Inferior parietal cortex (tissue), 1 donor: Measurements from ENCODE around the gene GPATCH3.
"Not testable (repeated sequence)": the region's sequence is repeated elsewhere in the genome, so short reads cannot be mapped to it uniquely, and the experiment has no call there.

Experiments
- DNase-seq: peaks from one replicate; pipeline ENCODE4 v3.0.0-alpha.2; 2016; ENCODE audit errors: extremely low spot score

Gene GPATCH3

GRCh38 chr1:26913389-26913753, 13.1 kb upstream of the GPATCH3 start:
- no peak for DNase-seq

DNA sequence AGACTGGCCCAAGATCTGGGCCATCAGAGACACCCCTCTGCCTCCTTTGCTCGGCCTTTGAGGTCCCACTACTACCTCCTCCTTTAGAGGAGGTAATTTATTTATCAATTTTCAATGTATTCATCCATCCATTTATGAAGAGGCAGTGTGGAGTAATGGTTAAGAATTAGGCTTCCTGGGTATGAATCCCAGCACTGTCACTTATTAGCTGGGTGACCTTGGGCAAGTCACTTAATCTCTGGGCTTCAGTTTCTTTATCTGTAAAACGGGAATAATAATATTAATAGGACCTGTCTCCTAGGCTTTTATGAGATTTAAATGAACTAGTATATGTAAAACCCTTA, 11.9 kb upstream of the GPATCH3 start:
- DNase-seq = no peak

- no peak for DNase-seq
These were observed 11.3 kb upstream of the GPATCH3 start for GRCh38 chr1:26911399-26912146.

- no peak for DNase-seq
These were observed 10.3 kb upstream of the GPATCH3 start for GRCh38 chr1:26910343-26911160.

- DNase-seq = no peak
These were observed 9.7 kb upstream of the GPATCH3 start for GRCh38 chr1:26909951-26910342.

DNA sequence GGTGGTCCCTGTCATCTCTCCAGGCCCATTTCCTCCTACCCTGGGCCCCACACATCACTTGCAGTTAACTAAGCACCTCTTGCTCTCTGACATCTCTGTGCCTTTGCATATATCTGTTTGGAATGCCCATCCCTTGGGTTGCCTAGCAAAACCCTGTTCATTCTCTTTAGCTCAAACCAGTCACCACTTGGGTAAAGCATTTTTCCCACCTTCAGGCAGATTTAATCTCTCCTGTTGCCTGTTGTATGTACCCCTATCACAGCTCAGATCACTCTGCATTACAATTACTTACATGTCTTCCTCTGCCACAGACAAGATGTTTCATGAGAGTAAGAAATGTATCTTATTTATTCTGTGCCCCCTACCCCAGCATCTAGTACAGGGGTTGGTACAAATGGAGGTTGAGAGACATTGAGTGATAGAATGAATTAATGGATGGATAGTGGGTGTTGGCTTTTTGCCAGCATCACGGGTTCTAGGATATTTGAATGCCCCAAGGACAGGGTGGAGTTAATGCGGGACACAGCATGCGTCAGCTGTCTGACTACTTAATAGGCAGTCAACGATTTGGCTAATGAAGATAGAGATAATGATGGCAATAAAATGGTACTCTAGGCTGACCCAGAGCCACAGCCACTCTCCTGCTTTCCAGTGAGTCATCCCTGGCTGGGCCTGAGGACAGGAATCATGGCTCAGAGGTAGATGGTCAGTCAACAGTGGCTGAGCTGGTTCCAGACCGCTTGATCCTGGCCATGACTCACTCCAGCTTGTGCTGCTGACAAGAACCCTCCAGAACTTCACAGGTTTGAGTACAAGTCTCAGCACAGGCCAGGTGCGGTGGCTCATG, 7.0 kb upstream of the GPATCH3 start:
- no peak for DNase-seq

DNA sequence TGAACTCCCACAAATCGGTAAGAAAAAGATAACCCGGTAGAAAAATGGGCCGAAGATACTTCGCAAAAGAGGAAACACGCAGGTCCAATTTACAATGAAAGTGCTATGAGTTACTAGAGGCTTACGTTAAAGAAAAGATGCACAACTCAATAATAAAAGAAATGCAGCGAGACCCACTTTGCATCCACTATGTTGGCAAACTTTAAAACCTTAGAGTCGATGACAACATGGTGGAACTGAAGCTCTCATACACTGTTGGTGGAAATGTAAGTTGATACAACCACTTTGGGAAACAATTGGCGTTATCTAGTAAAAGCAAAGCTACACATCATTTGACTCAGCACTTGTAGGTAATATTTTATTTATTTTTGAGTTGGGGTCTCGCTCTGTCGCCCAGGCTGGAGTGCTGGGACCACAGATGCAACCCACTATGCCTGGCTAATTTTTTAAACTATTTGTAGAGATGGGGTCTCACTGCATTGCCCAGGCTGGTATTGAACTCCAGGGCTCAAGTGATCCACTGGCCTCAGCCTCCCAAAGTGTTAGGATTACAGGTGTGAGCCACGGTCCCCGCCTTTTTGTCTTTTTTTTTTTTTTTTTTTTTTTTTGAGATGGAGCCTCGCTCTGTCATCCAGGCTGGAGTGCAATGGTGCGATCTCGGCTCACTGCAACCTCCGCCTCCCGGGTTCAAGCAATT, 696 bp upstream of the GPATCH3 start:
- DNase-seq = no peak

GRCh38 chr1:26897351-26897750, 2.9 kb downstream of the GPATCH3 start:
- no peak for DNase-seq

DNA sequence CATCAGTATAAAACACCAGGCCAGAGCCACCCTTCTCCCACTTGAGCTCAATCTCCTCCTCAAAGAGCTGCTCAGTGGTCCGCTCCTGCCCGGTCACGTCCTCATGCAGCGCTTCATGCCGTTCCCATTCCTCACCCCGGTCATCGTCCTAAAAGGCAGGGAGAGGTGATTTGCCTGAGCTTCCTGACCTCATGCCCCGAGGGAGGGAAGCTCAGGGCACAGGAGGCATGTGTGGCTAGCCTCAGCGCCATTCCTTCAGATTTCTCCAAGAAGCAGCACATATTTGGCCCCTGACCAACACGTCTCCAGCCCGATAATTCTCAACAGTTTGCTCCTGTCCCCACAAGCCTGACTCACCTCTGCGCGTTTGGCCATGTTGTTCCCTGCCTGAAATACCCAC, 6.0 kb downstream of the GPATCH3 start:
- no peak for DNase-seq

DNA sequence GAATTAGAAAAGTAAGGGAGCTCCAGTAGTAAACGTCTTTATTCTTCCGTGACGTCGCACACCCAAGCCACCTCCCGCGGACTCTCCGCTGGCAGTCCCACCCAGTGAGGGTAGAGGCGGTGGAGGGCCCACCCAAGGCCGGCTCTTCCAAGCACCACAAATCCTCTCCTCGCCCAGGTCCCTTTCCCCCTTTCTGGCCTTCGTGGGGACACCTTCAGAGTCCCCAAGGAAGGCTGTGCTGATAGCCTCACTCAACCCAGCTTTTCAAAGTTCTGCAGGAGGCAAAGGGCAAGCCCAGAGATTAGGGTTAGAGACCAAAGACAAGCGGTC, 9.8 kb downstream of the GPATCH3 start:
- no peak for DNase-seq

DNA sequence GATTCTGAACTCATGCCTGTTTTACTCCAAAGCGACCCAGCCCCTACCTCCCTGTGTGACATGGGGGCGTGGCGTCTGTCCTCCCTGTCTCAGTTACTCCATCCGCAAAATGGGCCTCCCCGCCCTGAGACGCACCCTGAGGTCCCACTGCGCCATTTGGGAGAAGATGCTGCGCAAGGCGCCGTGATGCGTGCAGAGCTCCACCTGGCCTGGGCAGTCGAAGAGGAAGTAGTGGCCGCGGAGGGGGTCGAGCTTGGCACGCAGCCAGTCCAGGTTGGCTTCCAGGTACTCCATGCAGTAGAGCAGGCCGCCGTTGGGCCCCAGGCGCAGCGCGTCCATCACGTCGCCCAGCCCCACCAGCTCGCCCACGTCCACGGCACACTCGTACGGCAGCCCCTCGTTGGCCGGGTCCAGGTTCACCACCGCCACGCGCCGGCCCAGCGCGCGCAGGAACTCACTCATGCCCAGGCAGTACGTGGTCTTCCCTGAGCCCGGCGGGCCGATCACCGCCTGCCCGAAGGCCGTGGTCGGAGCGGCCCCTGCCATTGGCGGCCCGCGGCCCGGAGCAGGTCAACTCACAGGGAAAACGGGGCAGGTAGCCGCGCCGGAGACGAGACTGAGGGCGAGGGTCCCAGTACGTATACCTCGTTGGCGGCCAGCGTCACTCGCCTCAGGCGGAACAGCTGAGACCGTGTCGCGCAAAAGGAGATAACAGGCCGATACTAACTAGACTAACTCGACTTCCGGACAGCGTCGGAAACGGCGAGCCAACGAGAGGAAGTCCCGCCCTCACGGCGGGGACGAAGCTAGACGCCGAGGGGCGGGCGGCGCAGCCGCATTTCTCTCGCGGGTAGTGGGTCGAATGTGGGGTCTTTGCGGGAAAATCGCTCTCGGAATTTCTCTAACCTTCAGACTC, 10.5 kb downstream of the GPATCH3 start, which contains the start of gene GPN2:
Gene GPN2 (minus strand): TSS at position 733 of the 916 bp plus-strand sequence. CDS start 187 bp downstream, at position 546.
- peak; percentile 90 for DNase-seq

DNA sequence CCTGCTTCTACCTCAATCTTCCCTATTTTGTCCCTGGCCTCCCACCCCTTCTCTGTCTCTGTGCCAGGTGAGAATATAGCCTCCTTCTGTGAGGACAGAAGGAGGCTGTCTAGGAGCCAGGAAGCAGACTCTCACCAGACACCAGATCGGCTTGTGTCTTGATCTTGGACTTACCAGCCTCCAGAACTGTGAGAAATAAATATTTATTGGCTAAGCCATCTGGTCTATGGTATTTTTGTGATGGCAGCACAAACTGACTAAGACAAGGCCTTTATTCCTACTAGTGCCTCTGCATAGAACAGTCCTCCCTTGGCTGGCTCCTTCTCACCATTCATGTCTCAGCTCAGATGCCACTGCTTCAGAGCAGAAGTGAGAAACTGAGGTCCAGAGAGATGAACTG, 12.0 kb downstream of the GPATCH3 start:
- no peak for DNase-seq

DNA sequence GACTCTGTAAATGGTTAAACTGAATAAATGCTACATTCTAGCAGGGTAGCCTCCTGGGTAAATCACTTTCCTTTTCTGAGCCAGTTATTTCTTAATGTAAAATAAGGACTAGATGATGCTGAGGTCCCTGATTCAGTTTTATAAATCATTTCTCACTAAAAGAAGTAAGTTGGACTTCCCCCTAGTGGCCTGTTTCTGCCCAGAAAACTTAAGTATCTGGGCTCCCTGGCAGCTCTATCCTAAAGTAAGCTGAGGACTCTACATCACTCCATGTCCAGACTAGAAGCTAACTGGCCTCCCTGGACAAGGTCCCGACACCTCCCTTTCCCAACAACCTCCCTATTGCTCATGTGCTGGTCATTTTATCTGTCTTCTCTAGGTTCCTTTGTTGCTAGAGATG, 13.1 kb downstream of the GPATCH3 start:
- DNase-seq = no peak

DNA sequence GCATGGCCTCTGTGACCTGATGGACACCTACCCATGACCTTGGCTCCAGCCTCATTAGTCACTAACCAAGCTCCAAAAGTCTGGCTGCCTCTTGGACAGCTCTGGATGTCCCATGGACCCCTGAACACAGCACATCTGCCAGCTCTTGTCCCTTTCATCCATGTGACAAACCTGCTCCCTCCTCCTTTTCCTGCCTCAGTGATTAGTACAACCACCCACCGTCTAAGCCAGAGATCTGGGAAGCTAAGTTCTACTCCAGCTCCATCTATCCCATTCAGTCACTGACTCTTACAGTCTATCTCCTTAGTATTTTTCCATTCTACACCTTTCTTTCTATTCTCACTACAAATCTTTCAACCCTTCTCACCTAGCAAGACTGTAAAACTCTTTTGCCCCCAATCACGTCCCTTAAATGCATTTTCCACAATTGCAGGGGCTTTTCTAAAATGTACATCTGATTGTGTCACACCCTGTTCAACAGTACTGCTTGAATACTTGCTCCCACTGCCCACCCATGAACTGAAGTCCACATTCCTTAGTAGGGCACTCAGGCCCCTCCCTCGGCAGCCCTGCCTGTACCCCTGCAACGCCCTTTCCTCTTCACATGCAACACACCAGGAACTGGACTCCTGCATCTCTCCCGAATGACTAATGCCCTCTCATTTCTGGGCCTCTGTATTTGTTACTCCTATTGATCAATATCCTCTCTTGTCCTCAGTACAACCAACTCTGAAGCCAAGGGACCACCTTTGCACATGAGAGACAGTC, 17.4 kb downstream of the GPATCH3 start:
- no peak for DNase-seq

DNA sequence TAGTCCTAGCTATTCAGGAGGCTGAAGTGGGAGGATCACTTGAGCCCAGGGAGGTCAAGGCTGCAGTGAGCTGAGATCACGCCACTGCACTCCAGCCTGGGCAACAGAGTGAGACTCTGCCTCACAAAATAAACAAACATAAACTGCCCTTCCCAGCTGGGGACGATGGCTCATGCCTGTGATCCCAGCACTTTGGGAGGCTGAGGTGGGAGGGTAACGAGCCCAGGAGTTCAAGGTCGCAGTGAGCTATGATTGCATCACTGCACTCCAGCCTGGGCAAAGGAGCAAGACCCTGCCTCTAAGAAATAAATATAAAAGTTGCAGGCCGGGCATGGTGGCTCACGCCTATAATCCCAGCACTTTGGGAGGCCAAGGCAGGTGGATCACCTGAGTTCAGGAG, 18.7 kb downstream of the GPATCH3 start:
- not testable (repeated sequence) for DNase-seq

DNA sequence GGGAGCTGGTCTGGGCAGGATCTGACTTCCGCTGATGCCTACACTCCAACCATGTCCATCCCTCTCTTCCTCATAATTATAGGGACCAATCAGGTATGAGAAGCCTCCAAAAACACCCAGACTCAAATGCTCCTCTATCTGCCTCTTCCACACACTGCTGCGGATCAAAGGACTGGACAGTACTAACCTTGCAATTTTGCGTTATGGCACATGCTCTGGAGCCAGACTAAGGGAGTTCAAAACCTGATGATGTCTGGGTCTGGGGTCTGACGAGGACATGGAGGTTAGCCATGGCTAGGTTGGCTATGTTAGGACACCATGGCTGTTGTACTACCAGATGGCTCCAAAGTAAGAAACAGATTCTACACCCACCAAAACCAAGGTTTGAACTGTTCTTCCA, 20.5 kb downstream of the GPATCH3 start:
- no peak for DNase-seq

GRCh38 chr1:26877326-26877725, 22.9 kb downstream of the GPATCH3 start:
- no peak for DNase-seq

DNA sequence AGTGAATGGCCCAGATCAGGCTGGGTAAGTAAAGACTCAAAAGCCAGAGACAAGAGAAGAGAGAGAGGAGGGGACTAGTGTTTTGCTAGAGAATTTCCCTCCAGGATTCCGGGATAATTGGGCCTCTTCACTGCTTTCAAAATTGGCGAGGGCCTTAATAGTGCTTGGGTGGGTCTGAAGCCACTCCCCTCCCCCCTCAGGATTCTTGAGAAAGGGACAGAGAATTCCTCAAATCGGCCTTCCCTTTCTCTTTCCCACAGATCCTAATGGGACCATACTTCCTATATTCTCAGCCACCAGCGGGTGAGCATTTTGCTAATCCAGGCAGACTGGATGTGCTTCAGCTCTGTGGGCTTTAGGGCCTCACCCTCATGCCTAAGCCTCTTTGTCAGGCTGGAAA, 25.4 kb downstream of the GPATCH3 start:
- DNase-seq = no peak

DNA sequence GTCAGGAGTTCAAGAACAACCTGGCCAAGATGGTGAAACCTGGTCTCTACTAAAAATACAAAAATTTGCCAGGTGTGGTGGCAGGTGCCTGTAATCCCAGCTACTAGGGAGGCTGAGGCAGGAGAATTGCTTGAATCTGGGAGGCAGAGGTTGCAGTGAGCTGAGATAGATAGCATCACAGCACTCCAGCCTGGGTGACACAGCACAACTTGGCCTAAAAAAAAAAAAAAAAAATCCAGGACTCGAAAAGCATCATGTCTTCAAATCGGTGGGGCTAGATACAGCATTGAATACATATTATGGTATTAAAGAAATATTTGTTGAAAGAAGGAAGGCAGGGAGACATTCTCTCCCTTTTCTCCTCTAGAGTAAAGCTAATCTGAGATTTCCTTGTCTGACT, 27.2 kb downstream of the GPATCH3 start:
- DNase-seq = not testable (repeated sequence)
